Measurements from ENCODE around the gene HMG20B.
"Not testable (repeated sequence)": the region's sequence is repeated elsewhere in the genome, so short reads cannot be mapped to it uniquely, and the experiment has no call there.

The HMG20B gene

GRCh38 chr19:3572855-3573161 lies at the start of gene HMG20B:
TSS of gene HMG20B (plus strand) at chr19:3572944. CDS start at chr19:3573310, 366 bp downstream.
- no peak for DNase-seq (ENCODE audit: low read depth in 2 of 2)

GRCh38 chr19:3523361-3524077 lies 49.2 kb upstream of the HMG20B start:
- no peak for DNase-seq (ENCODE audit: low read depth in 2 of 2)

DNA sequence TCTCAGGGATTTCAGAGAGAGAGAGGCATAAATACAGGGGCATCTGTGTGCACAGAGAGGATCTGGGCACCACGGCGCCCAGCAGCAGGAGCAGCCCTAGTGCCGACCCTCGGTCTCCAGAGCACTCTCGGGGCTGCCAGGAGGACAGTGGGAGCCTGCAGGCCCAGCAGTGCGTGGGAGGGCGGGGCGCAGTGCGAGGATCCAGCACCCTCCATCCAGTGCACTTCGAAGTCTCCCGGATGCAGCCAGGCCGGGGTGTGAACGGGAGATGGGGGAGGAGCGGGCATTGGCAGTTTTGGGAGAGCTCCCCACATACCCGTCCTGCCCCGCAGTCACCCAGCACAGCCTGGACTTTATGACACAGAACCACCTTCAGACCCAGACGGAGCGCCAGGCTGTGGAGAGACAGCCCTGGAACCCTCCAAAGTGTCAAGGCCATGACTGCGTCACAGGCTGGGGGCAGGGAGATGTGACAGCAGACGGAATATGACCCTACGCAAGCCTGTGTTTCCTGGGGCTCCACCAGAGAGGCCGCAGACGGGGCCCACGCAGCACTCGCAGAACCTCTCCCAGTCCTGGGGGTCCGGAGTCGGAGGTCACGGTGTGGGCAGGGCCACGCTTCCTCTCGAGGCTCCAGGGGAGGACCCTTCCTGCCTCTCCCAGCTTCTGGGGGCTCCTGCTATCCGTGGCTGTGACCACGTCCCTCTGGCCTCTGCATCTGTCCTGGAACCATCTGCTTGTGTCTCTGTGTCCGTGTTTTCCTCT lies 48.5 kb upstream of the HMG20B start:
- DNase-seq (ENCODE audit: low read depth in 2 of 2) = no peak

DNA sequence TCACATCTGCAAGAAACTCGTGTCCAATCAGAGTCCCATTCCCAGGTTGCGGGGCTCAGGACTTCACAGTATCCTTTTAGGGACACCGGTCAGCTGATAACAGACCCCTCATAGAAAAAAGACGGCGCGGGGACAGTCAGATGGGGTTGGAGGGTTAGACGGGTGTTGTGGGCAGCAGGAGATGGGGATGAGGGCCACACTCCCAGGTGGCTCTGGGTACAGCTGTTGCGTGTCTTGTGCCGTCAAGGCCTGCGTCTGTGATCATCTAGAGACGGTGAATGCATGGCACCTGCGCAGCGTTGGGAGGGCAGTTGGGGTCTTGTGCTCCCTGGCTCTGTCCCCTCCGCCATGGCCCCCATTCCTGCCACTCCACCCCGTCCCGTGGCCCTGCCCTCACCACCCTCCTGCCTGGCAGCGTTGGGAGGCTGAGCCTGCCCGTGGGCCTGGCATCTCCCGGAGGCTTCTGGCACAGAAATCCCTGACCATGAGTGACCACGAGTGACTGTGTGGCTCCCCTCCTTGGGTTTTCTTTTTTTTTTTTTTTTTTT lies 47.8 kb upstream of the HMG20B start:
- DNase-seq (ENCODE audit: low read depth in 2 of 2) = no peak

- no peak for DNase-seq (ENCODE audit: low read depth in 2 of 2)
These were observed 46.1 kb upstream of the HMG20B start for GRCh38 chr19:3526507-3527237.

GRCh38 chr19:3527238-3527910 lies 45.4 kb upstream of the HMG20B start:
- no peak for DNase-seq (ENCODE audit: low read depth in 2 of 2)

DNA sequence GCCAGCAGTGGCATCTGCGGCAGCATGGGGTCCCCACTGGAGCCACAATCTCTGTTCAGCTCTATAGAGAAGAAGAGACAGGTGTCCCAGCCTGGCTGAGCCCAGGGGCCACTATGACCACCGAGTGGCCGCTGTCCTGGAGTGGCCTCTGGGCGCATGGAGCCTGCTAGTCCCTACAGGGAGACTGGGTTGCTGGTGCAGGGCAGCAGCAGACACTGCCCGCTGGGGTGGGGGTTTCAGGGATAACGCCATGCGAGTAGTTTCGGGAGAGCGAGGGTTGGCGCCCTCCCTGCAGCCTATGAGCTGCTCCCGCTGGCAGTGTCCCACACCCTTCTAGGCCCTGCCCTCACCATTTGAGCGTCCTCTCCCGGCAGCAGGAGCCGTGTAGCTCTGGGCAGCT lies 44.7 kb upstream of the HMG20B start:
- no peak for DNase-seq (ENCODE audit: low read depth in 2 of 2)

DNA sequence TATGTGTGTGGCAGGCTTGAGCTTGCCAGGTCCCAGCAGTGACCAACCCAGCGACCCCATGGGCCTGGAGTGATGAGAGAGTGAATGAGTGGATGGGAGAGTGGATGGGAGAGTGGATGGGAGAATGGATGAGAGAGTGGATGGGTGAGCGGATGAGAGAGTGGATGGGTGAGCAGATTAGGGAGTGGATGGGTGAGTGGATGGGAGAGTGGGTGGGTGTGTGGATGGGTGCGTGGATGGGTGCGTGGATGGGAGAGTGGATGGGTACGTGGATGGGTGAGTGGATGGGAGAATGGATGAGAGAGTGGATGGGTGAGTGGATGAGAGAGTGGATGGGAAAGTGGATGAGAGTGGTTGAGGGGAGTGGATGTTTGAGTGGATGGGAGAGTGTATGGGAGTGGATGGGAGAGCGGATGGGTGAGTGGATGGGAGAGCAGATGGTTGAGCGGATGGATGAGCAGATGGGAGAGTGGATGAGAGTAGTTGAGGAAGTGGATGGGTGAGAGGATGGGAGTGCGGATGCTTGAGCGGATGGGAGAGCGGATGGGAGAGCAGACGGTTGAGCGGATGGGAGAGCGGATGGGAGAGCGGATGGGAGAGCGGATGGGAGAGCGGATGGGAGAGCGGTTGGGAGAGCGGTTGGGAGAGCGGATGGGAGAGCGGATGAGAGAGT lies 44.1 kb upstream of the HMG20B start:
- DNase-seq (ENCODE audit: low read depth in 2 of 2) = no peak

- DNase-seq (ENCODE audit: low read depth in 2 of 2) = not testable (repeated sequence)
These were observed 43.4 kb upstream of the HMG20B start for GRCh38 chr19:3529299-3529698.

DNA sequence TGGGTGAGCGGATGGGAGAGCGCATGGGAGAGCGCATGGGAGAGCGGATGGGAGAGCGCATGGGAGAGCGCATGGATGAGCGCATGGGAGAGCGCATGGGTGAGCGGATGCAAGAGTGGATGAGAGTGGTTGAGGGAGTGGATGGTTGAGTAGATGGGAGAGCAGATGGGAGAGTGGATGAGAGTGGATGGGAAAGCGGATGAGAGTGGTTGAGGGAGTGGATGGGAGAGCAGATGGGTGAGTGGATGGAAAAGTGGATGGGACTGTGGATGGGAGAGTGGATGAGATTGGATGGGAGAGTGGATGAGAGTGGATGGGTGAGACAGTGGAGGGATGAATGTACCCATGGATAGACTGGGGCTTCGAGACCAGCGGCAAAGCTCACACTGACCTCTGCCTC lies 42.4 kb upstream of the HMG20B start:
- no peak for DNase-seq (ENCODE audit: low read depth in 2 of 2)

- DNase-seq (ENCODE audit: low read depth in 2 of 2) = no peak
These were observed 41.0 kb upstream of the HMG20B start for GRCh38 chr19:3531716-3532115.

- no peak for DNase-seq (ENCODE audit: low read depth in 2 of 2)
These were observed 40.5 kb upstream of the HMG20B start for GRCh38 chr19:3532154-3532786.

GRCh38 chr19:3533033-3533432 lies 39.7 kb upstream of the HMG20B start:
- no peak for DNase-seq (ENCODE audit: low read depth in 2 of 2)

DNA sequence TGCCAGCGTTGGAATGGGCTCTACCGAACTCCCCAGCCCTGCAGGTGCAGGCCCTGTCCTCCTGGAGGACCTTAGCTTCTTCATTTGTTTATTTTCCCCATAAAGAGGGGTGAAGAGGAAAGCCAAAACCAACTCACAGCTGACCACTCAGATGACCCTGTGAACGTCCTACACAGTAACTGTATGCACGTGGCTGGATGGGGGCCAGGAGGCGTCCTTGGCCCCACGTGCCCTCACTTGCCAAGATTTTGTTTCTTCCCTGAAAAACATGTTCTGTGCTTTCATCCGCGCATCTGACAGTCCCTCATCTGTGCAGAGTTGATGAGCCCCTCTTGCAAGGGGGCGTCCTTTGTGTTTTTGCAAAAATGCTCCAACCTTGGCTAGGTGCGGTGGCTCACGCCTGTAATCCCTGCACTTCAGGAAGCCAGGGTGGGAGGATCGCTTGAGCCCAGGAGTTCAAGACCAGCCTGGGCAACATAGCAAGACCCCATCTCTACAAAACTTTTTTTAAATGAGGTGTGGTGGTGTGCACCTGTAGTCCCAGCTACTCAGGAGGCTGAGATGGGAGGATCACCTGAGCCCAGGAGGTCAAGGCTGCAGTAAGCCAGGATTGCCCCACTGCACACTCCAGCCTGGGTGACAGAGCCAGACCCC lies 39.1 kb upstream of the HMG20B start:
- DNase-seq (ENCODE audit: low read depth in 2 of 2) = no peak

DNA sequence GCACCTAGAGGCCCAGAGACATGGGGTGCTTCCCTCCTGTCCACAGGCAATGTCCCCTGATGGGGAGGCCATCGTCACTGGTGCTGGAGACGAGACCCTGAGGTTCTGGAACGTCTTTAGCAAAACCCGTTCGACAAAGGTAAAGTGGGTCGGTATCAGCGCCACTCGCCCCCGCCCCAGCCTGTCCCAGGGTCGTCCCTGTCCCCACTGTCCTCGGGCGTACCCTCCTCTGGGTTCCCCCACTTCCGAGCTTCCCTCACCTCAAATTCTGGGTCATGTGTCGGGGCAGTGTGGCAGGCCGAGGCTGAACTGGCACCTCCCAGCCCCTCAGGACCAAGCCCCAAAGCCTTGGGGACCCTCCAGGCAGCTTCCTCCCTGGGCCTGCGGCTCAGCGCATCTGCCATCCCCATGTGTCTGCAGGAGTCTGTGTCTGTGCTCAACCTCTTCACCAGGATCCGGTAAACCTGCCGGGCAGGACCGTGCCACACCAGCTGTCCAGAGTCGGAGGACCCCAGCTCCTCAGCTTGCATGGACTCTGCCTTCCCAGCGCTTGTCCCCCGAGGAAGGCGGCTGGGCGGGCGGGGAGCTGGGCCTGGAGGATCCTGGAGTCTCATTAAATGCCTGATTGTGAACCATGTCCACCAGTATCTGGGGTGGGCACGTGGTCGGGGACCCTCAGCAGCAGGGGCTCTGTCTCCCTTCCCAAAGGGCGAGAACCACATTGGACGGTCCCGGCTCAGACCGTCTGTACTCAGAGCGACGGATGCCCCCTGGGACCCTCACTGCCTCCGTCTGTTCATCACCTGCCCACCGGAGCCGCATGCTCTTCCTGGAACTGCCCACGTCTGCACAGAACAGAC lies 38.1 kb upstream of the HMG20B start:
- no peak for DNase-seq (ENCODE audit: low read depth in 2 of 2)

GRCh38 chr19:3535235-3535535 lies 37.6 kb upstream of the HMG20B start:
- no peak for DNase-seq (ENCODE audit: low read depth in 2 of 2)

DNA sequence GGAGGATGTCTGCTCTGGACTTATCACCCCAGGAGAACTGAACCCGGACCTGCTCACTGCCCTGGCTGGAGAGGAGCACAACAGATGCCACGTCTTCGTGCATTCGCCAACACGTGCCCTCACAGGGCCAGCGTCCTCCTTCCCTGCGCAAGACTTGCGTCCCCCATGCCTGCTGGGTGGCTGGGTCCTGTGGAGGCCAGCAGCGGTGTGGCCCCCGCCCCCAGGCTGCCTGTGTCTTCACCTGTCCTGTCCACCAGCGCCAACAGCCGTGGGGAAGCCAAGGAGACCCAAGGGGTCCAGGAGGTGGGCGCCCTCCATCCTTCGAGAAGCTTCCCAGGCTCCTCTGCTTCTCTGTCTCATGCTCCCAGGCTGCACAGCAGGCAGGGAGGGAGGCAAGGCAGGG lies 37.2 kb upstream of the HMG20B start:
- DNase-seq (ENCODE audit: low read depth in 2 of 2) = no peak

GRCh38 chr19:3535981-3536380 lies 36.8 kb upstream of the HMG20B start:
- no peak for DNase-seq (ENCODE audit: low read depth in 2 of 2)

DNA sequence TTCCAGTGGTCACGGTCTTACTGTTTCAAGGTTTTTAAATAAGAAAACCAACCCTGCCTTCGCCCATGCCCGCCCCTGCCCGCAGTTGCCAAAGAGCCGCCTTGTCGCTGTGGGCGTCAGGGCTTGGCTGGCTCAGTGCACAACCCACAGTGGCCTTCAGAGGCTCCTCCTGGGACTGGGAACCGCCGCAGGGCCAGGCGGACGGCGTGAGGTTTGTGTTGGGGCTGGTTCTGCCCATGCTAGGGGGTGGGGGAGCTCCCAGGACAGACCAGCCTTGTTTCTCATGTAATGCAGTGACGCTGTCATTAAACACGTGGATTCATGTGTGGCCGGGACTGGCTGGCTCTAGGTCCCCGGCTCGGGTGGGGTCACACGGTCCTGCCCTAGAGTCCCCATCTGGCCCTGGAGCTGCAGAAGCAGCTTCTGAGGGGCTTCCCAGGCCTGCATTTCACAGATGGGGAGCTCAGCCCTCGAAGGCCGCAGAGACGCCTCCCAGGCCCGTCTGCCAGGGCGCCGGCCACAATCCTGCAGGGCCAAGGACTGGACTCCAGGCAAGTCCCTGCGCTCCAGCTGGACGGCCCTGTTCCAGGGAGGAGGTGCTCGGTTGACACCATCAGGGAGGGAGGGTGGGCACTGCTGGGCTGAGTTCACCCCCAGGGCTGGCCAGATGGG lies 36.2 kb upstream of the HMG20B start:
- no peak for DNase-seq (ENCODE audit: low read depth in 2 of 2)
